Subcutaneous adipose tissue (tissue), 4 donors: ENCODE data around the gene TLR10. TPM values are rescaled to one million over a fixed set of nuclear protein-coding genes. Genes with fewer than 3 reads are reported as not detected.

Source experiments
- small RNA-seq: library from RNA; depleted of rRNA; stranded (forward); fragments of <200 nt; gene quantifications from one replicate; pipeline ENCODE3, GENCODE V24; 2016
- total RNA-seq, 4 donors: library from RNA; depleted of rRNA; stranded (reverse); fragments of >200 nt; gene quantifications; one replicate each; pipeline ENCODE4 v1.1.0, GENCODE V29; 2016
- TF ChIP-seq, protein P1 (sequence below): fragments of 450-650 bp; IDR thresholded peaks from one replicate; pipeline ENCODE4 v1.5.1; 2016; ENCODE audit warnings: low read depth, mild to moderate bottlenecking, control low read depth, antibody characterized with exemption, moderate library complexity

TLR10 gene
- total RNA-seq, 4 donors from 2014 or later, result 0.34 to 2.1 (median 0.44) TPM; not detected in 1

DNA sequence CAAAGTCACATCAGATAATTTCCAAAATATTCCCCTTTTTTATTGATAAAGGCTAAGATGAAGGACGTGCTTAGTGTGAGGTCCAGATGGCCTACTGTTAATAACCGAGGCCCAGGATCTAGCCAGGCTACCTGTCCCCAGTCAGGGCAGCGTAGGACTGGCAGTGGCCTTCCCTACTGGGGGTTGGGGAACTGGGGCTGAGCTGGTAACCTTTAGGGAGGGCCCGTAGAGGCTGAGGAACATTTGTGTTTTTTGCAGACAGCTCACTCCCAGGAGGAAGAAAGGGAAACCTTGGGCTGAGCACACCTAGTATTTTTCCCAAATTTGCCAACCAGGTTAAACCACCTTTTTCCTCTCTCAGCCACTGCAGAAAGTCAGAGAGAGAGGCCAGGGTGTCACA lies 59.7 kb downstream of the TLR10 start:
- TF ChIP-seq, protein P1, sequence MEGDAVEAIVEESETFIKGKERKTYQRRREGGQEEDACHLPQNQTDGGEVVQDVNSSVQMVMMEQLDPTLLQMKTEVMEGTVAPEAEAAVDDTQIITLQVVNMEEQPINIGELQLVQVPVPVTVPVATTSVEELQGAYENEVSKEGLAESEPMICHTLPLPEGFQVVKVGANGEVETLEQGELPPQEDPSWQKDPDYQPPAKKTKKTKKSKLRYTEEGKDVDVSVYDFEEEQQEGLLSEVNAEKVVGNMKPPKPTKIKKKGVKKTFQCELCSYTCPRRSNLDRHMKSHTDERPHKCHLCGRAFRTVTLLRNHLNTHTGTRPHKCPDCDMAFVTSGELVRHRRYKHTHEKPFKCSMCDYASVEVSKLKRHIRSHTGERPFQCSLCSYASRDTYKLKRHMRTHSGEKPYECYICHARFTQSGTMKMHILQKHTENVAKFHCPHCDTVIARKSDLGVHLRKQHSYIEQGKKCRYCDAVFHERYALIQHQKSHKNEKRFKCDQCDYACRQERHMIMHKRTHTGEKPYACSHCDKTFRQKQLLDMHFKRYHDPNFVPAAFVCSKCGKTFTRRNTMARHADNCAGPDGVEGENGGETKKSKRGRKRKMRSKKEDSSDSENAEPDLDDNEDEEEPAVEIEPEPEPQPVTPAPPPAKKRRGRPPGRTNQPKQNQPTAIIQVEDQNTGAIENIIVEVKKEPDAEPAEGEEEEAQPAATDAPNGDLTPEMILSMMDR, result no peak

Small RNA genes within 50 kb of the gene (small RNA-seq; reads per million reads assigned to genes)
- gene RNA5SP158, result not detected

Other genes with a start within 250 kb of the TLR10 start
- 10 to 100 TPM; 46.0 to 73.1 (median 54.7) TPM for gene KLF3, start 118.8 kb downstream of the TLR10 start, total RNA-seq
- 10 to 100 TPM in 3 of 4 donors, 1 to 10 TPM in 1; 8.1 to 70.2 (median 32.1) TPM for gene TLR1, start 21.8 kb upstream of the TLR10 start, total RNA-seq
- gene TLR6, start 73.8 kb upstream of the TLR10 start, total RNA-seq, result 10 to 100 TPM in 3 of 4 donors, 1 to 10 TPM in 1; 4.7 to 19.2 (median 10.7) TPM
- gene FAM114A1, start 84.8 kb upstream of the TLR10 start, total RNA-seq, result 100 to 1,000 TPM in 3 of 4 donors, 10 to 100 TPM in 1; 87.4 to 164 (median 109) TPM
- gene TMEM156, start 249.4 kb upstream of the TLR10 start, total RNA-seq, result 1 to 10 TPM in 1 of 4 donors, under 1 TPM in 1, not detected in 2; 0.49 to 1.0 TPM